Right renal cortex interstitium (tissue), 3 donors: Measurements from ENCODE around the gene SEC24D. TPM values are rescaled to one million over a fixed set of nuclear protein-coding genes. Genes with fewer than 3 reads are reported as not detected.
"Not testable (repeated sequence)": the region's sequence is repeated elsewhere in the genome, so short reads cannot be mapped to it uniquely, and the experiment has no call there.

Source experiments
- DNase-seq, 3 donors: peaks; one replicate each; pipeline ENCODE4 v3.0.0-alpha.2; 2013; ENCODE audit warnings: low read depth in 3 of 3, low spot score in 2 of 3
- polyA plus RNA-seq, 3 donors: library from polyadenylated mRNA; unstranded; fragments of 120-200 nt; gene quantifications; one replicate each; pipeline ENCODE4 v1.2.1, GENCODE V29; 2013; ENCODE audit not compliant: insufficient read length in 3 of 3

The SEC24D gene
- polyA plus RNA-seq, 3 donors: 41.3 to 43.0 (median 42.0) TPM

GRCh38 chr4:118814891-118815290 is 21.0 kb downstream of the SEC24D start:
- no peak for DNase-seq

- no peak for DNase-seq
These were observed 21.9 kb downstream of the SEC24D start for GRCh38 chr4:118814058-118814457.

GRCh38 chr4:118813561-118813960 is 22.4 kb downstream of the SEC24D start:
- DNase-seq: no peak

- no peak for DNase-seq
These were observed 24.1 kb downstream of the SEC24D start for GRCh38 chr4:118811832-118812231.

GRCh38 chr4:118810991-118811764 is 24.7 kb downstream of the SEC24D start:
- DNase-seq: no peak

- no peak for DNase-seq
These were observed 28.3 kb downstream of the SEC24D start for GRCh38 chr4:118807659-118808058.

GRCh38 chr4:118803253-118803652 is 32.7 kb downstream of the SEC24D start:
- DNase-seq: no peak

GRCh38 chr4:118801895-118802575 is 33.9 kb downstream of the SEC24D start:
- DNase-seq: no peak

GRCh38 chr4:118799231-118799942 is 36.5 kb downstream of the SEC24D start:
- no peak for DNase-seq

- DNase-seq: no peak
These were observed 37.3 kb downstream of the SEC24D start for GRCh38 chr4:118798658-118799057.

- DNase-seq: no peak
These were observed 38.3 kb downstream of the SEC24D start for GRCh38 chr4:118797558-118798142.

- not testable (repeated sequence) for DNase-seq
These were observed 44.1 kb downstream of the SEC24D start for GRCh38 chr4:118791690-118792446.

- DNase-seq: no peak
These were observed 45.4 kb downstream of the SEC24D start for GRCh38 chr4:118790544-118790943.

GRCh38 chr4:118788911-118789310 is 47.0 kb downstream of the SEC24D start:
- DNase-seq: no peak

- DNase-seq: no peak
These were observed 48.0 kb downstream of the SEC24D start for GRCh38 chr4:118787844-118788380.

- DNase-seq: no peak
These were observed 51.1 kb downstream of the SEC24D start for GRCh38 chr4:118784776-118785175.

- no peak for DNase-seq
These were observed 52.0 kb downstream of the SEC24D start for GRCh38 chr4:118783887-118784286.

GRCh38 chr4:118782886-118783285 is 53.0 kb downstream of the SEC24D start:
- DNase-seq: not testable (repeated sequence)

GRCh38 chr4:118777649-118778048 is 58.3 kb downstream of the SEC24D start:
- not testable (repeated sequence) for DNase-seq
